Measurements from ENCODE around the gene KCNK15. TPM values are rescaled to one million over a fixed set of nuclear protein-coding genes. Genes with fewer than 3 reads are reported as not detected.
A peak's percentile ranks its signal among the peaks of the same experiment; 100 is the strongest.

Gene KCNK15
- total and polyA plus RNA-seq, 9 of the 15 experiments (the other 6 are each of a cell fraction or from before 2014, with no cell fraction given) = 0.03 to 0.30 (median 0.17) TPM; not detected in 5

DNA sequence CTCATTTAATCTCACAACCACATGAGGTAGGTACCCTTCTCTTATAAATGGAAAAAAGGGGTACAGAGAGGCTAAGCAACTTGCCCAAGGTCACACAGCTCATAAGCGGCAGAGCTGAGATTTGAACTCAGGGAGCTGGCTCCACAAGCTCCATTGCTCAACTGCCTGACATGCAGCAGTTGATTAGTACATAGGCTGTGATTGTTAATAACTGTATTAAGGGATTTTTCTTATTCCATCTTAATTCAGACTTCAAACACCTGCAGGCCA lies 23.9 kb upstream of the KCNK15 start:
- H3K27me3 ChIP-seq (ENCODE audit: control insufficient read depth in 2 of 2, insufficient read depth in 2 of 2, low read length in 2 of 2) = peaks cover 36 to 69% of the 10 kb centered on the region in 2 experiments
- H3K9me1 ChIP-seq (ENCODE audit: control insufficient read depth, insufficient read depth, low read length) = no peaks in the 10 kb centered on the region
- DNase-seq (ENCODE audit: extremely low read depth in 1 of 4, low spot score in 3 of 4) = no peak
- H4K20me1 ChIP-seq (replicated peaks; ENCODE audit: control insufficient read depth, insufficient read depth, low read length) = 0 out of 2 replicates have a peak, but pooled peaks cover 7% of the 10 kb centered on the region
- peaks cover 0 to 10% of the 10 kb centered on the region in 2 experiments; a peak in 2 of 5 replicates for H3K4me1 ChIP-seq (replicated peaks in 1 of 2; ENCODE audit: control insufficient read depth in 2 of 2, insufficient read depth in 2 of 2, low read length in 2 of 2)
- no peak overlapping the region for H3K4me2 ChIP-seq (ENCODE audit: insufficient read depth, low read length)
- H3K79me2 ChIP-seq (ENCODE audit: control insufficient read depth, insufficient read depth, low read length) = no peaks in the 10 kb centered on the region
- no peak overlapping the region for H2AFZ ChIP-seq (ENCODE audit: low read depth, low read length)
- TF ChIP-seq ZFP36 (IDR thresholded peaks at IDR 0.05; ENCODE audit: low read depth, low read length, partially characterized antibody) = peak; percentile 70
- TF ChIP-seq ZNF232 (CRISPR knock-in tag; IDR thresholded peaks at IDR 0.05) = no peak
- TF ChIP-seq KDM1A (IDR thresholded peaks at IDR 0.05) = peak in 1 of 2 experiments; percentile 36; a peak in 1 of 4 replicates
- no peak for TF ChIP-seq DDX20 (tag; IDR thresholded peaks at IDR 0.05; ENCODE audit: low read depth)
- no peak for TF ChIP-seq KLF1 (tag; IDR thresholded peaks at IDR 0.05)
- TF ChIP-seq ADNP (tag; IDR thresholded peaks at IDR 0.05) = peak; percentile 56; the same call in 1 of the 2 replicates
- no peak for TF ChIP-seq SMAD4 (CRISPR knock-in tag; conservative IDR thresholded peaks at IDR 0.05)
- TF ChIP-seq, protein P1, sequence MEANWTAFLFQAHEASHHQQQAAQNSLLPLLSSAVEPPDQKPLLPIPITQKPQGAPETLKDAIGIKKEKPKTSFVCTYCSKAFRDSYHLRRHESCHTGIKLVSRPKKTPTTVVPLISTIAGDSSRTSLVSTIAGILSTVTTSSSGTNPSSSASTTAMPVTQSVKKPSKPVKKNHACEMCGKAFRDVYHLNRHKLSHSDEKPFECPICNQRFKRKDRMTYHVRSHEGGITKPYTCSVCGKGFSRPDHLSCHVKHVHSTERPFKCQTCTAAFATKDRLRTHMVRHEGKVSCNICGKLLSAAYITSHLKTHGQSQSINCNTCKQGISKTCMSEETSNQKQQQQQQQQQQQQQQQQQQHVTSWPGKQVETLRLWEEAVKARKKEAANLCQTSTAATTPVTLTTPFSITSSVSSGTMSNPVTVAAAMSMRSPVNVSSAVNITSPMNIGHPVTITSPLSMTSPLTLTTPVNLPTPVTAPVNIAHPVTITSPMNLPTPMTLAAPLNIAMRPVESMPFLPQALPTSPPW (CRISPR knock-in tag; IDR thresholded peaks at IDR 0.05) = no peak
- TF ChIP-seq BCOR (IDR thresholded peaks at IDR 0.05) = peak; percentile 24; the same call in 1 of the 2 replicates
- no peak for TF ChIP-seq NCOA2 (IDR thresholded peaks at IDR 0.05; ENCODE audit: partially characterized antibody in 2 of 2)
- TF ChIP-seq RBM25 (IDR thresholded peaks at IDR 0.05; ENCODE audit: low read depth, low read length, severe bottlenecking) = peak; percentile 81
- TF ChIP-seq MTA1 (IDR thresholded peaks at IDR 0.05; ENCODE audit: borderline replicate concordance) = no peak
- TF ChIP-seq PURB (CRISPR knock-in tag; IDR thresholded peaks at IDR 0.05; ENCODE audit: low read depth) = no peak
- no peak for TF ChIP-seq PRMT5 (CRISPR knock-in tag; IDR thresholded peaks at IDR 0.05)
- H3K9me3 ChIP-seq (replicated peaks; ENCODE audit: control insufficient read depth, insufficient read depth, low read depth, low read length) = no peaks in the 10 kb centered on the region
- CTCF ChIA-PET (ENCODE audit: low intra/inter-chr PET ratio) = no interaction called here
- no peaks in the 10 kb centered on the region for H3K36me3 ChIP-seq (ENCODE audit: control insufficient read depth, insufficient read depth, low read length)
- ATAC-seq = no peak
- no peak overlapping the region for H3K4me3 ChIP-seq
- no TSS peak for BruUV-seq (replicated peaks)
- H3K9ac ChIP-seq (ENCODE audit: insufficient read depth in 1 of 2, low read depth in 2 of 2, low read length in 2 of 2) = no peak overlapping the region
- intact Hi-C loops (cut with micrococcal nuclease) (no loop called here), in situ Hi-C loops (cut with MboI) (no loop called here)
- H3K27ac ChIP-seq (ENCODE audit: extremely low read depth, low read depth, low read length) = no peak overlapping the region
- no peak for FAIRE-seq
- POLR2A ChIA-PET = interaction anchor here (1.1 kb wide), 1 partner anchor 11 kb away, joined by 4 read pairs; no protein-coding TSS in a partner anchor
- 0% methylated on average over 1 of the region's 1 CpG for WGBS (ENCODE audit: insufficient coverage, low coverage, missing lambda C conversion rate)
